Amniotic stem cell (primary cell): ENCODE results near the gene PPIP5K2.
"Not testable (repeated sequence)": the region's sequence is repeated elsewhere in the genome, so short reads cannot be mapped to it uniquely, and the experiment has no call there.

ENCODE experiments used
- DNase-seq: peaks from one replicate; lab custom pipeline; 2025; lab: John Stamatoyannopoulos, UW

Gene PPIP5K2

DNA sequence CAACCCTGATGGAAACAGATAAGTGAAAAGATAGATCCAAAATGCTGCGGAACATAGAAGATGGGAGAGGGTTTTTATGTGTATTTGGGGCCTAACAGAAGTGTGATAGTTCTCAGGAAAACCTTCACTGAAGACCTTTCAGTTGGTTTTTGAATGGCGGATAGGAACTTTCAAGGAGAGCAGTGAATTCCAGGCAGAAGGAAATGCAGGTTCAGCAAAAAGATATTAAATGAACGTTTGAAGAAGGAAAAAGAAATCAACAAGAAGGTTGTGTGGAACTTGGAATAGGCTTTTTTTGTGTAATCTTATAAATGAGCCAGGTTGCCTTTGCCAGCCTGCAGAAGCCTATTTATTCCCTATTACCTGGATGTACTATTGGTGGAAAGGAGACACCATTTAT, 2.1 kb downstream of the PPIP5K2 start:
- no peak for DNase-seq

DNA sequence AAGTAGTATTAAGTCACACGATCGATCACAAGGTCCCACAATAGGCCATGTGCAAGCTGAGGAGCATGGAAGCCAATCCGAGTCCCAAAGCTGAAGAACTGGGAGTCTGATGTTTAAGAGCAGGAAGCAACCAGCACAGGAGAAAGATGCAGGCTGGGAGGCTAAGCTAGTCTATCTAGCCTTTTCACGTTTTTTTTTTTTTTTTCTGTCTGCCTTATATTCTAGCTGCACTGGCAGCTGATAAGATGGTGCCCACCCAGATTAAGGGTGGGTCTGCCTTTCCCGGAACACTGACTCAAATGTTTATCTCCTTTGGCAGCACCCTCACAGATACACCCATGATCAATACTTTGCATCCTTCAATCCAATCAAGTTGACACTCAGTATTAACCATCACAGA, 6.5 kb downstream of the PPIP5K2 start:
- DNase-seq, result no peak

DNA sequence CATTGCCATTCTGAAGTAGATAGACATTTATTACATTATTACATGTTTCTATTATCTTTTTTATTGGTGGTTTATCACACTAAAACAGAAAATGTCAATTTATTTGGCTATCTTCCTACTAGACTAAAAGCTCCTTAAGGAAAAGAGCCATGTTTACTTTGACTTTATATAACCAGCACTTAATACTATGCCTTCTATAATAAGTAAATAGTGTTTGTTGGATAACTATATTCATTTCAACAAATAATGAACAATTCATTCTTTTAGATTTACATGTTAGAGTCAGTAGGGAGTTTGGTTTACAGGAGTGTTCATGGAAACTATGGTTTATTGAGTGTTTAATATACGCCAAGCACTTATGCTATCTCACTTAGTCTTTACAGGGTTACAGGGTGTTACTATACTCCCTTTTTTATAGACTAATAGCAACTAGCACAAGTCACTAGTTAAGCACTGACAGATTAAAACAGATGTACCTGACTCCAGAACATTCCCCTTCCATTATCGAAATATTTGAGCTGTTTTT, 7.3 kb downstream of the PPIP5K2 start:
- DNase-seq, result no peak

DNA sequence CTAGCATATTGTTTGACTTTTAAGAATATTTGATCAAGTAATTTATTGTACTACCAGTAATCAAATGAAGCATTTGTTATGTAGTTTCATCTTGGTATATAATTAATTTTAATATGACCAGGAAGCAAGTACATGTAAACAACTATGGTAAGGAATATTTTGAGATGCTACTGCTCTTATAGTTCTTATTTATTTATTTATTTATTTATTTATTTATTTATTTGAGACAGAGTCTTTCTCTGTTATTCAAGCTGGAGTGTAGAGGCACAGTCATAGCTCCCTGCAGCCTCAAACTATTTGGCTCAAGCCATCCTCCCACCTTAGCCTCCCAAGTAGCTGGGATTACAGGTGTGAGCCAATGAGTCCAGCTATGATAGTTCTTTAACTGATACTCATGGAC, 8.1 kb downstream of the PPIP5K2 start:
- no peak for DNase-seq

DNA sequence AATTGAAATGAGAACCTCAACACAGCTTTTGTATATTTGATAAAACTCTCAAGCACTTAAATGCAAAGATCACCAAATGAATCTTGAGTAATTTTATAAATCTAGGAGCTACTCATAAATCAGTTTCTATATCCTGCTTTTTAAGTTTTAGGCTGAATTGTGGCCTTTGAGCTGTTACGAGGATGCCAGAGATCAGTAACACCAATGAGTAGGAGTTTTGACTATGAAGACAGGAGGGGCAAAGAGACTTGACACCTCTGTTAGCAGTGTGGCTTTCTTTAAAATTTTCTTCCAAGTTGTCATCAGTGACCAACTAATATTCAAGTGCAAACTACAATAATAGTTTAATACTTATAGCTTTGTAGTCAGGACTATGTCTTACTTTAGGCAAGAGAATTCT, 12.6 kb downstream of the PPIP5K2 start:
- DNase-seq, result no peak

DNA sequence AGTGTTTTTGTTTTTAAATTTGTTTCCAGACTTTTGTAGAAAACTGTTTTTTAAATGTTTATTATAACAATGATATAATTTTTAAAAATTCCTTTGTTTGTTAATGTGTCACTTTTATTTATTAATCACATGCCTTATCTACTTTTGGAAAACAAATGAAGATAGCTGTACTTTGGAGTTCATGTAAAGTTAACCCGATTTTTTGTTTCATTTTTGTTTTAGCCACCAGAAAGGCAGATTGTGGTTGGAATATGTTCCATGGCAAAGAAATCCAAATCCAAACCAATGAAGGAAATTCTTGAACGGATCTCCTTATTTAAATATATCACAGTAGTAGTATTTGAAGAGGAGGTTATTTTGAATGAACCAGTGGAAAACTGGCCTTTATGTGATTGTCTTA, 13.1 kb downstream of the PPIP5K2 start:
- DNase-seq, result no peak

DNA sequence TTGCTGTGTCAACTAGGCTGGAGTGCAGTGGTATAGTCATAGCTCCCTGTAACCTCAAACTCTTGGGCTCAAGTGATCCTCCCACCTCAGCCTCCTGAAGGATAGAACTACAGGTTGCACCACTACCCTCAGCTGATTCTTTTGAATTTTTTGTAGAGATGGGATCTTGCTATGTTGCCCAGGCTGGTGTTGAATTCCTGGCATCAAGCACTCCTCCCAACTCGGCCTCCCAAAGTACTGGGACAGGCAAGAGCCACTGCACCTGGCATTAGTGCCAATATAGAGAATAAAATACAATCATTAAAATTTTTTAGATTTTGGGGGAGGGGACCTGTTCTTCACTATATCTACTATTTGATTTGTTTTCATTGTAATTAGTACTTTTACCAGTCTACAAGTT, 15.4 kb downstream of the PPIP5K2 start:
- DNase-seq, result no peak

DNA sequence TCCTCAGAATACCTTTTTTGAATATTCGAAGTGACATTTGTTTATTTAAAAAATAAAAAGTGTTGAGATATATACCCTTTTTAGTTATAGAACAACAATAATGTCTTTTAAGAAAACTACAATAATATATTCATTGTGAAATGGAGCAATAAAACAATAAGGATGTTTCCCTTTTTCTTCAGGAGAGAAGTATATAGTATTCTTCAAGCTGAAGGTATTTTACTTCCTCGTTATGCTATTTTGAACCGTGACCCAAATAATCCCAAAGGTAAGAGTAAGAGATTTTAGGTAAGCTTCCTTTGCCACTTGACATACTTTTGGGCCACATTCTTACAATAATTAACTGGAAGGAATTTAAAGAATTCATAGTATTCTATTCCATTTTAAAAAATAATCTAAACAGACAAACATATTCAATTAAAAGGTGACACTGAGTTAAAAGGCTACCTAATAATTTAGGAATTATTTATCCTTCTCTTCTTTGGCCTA, 18.1 kb downstream of the PPIP5K2 start:
- DNase-seq, result no peak

DNA sequence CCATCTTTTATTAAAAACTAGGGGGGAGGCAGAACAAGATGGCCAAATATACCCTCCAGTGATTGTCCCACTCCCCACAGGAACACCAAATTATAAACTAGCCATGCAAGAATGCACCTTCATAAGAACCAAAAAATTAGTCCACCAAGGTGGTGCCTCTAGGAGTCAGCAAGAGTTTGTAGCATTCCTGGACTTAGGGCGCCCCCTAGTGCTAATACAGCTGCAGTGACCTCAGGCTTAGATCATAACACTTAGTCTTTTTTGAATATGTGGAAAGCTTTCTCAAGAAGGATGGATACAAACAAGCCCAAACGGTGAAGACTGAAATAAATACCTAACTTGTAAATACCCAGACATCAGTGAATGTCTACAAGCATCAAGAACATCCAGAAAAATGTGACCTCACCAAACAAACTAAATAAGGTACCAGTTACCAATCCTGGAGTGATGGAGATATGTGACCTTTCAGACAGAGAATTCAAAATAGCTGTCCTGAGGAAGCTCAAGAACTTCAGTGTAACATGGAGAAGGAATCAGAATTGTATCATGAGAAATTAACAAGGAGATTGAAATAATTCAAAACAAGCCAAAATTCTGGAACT, 19.3 kb downstream of the PPIP5K2 start:
- DNase-seq, result peak; percentile 33

DNA sequence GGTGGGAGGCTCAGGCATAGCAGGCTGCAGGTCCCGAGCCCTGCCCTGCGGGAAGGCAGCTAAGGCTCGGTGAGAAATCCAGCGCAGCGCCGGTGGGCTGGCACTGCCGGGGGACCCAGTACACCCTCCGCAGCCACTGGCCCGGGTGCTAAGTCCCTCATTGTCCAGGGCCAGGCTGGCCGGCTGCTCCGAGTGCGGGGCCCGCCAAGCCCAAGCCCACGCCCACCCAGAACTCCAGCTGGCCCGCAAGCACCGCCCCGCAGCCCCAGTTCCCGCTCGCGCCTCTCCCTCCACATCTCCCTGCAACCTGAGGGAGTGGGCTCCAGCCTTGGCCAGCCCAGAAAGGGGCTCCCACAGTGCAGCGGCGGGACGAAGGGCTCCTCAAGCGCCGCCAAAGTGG, 22.0 kb downstream of the PPIP5K2 start:
- DNase-seq, result not testable (repeated sequence)

DNA sequence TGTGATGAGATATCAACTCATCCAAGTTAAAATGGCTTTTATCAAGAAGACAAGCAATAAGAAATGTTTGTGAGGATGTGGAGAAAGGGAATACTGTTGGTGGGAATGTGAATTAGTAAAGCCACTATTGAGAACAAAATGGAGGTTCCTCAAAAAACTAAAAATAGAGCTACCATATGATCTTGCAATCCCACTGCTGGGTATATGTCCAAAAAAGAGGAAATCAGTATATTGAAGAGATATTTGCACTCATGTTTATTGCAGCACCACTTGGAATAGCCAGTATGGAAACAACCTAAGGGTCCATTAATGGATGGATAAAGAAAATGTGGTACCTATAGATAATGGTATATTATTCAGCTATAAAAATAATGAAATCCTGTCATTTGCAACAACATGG, 25.1 kb downstream of the PPIP5K2 start:
- DNase-seq, result no peak

DNA sequence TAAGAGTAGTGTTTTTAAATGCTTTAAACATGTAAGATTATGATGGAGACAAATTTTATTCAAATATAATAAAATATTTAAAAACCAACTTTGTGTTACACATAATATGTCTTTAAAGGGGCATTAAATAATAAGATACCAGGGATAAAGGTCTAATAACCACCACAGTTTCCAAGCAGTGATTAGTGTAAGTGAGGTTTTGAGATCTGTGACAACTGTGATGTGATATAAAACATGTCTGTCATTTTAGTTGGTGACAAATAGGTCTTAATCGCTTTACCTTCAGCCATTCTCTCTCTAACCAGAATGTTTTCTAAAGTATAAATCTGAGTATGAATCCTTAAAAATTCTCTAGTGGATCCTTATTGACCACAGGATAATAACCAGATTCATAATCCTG, 28.1 kb downstream of the PPIP5K2 start:
- no peak for DNase-seq

DNA sequence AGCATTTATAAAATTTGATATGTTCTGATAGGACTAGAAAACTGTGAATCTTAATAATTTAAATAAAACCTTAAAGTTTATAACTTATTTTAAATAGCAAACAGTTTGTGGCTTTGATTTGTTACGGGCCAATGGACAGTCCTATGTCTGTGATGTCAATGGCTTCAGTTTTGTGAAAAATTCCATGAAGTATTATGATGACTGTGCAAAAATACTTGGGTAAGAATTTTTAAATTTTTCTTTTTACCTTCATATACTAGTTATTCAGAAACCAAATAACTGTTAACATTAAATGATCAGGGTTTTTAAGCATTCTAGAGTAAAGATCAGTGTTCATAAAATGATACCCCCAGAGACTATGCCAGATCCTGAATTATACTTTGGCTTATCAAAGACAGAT, 31.1 kb downstream of the PPIP5K2 start:
- no peak for DNase-seq

DNA sequence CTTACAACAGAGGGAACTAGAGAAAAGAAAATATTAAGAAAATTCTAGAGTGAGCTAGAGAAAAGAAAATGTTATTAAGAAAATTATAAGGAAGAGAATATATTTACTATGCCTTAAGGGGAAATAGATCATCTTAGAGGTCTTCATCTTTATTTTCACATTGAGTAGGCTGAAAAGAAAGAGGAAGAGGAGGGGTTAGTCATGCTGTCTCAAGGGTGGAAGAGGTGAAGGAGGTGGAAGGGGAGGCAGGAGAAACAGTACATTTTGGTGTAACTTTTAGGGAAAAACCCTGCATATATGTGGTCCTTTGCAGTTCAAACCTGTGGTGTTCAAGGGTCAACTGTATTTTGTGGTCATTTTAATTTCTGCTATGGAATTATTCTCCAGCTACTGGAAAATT, 46.6 kb downstream of the PPIP5K2 start:
- DNase-seq, result no peak

DNA sequence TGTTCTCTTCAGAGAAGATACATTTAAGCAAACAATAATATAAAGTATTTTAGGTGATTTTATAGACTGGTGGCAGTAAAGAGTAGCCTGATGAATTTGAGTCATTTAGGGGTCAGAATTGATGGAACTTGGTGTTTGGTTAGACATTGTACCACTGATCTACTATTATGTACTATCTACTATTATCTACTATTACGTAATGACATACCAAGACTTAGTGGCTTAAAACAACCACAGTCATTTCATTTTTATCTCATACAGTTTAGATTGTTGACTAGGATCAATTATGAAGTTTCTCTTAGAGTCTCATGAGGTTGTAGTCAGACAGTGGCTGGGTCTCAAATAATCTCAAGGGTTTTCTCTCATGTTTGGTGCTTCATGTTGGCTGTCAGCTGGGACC, 54.0 kb downstream of the PPIP5K2 start:
- no peak for DNase-seq

DNA sequence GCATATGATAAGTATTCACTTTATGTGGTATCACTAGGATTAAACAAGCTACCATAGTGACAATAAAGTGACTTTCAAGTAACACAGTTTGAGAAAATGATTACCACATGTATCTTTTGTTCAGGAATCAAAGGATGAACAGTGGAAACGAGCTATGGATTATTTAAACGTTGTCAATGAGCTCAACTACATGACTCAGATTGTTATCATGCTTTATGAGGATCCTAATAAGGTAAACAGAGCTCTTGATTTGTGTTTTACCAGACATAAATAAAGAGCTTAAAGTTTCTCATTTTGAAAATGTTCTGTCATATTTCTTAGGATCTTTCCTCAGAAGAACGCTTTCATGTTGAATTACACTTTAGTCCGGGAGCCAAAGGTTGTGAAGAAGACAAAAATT, 57.4 kb downstream of the PPIP5K2 start:
- no peak for DNase-seq

DNA sequence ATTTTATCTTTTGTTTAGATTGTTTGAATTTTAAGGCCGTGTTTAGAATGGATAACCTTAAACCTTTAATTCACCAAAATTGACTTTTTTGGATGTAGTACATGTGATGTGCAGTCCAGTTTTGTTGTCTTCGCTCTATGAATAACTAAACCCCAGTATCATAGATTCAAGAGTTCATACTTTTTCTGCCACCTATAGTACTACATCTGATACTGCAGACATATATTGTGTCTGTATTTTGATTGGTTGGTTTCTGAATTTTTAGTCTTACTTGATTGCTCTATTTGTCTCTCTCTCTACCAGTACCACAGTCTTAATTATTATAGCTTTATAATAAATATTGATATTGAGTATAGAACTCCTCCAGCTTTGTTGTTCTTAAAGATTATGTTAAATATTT, 58.1 kb downstream of the PPIP5K2 start:
- no peak for DNase-seq

DNA sequence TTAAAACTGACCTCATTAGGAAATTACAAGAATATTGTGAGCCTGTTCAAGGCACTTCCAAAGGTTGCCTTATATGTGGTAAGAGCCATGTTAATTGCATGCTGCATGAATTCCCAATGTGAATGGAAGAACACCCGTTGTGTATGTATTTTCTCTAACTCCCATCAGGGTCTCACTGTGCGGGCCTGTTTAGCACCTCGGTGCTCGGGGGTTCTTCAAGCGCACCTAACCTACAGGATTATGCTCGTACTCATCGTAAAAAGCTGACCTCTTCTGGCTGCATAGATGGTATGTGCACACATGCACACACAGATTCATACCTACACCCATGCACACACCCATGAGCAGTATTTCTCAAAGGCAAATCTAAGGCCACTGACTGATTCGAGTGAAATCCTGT, 66.1 kb downstream of the PPIP5K2 start:
- no peak for DNase-seq

DNA sequence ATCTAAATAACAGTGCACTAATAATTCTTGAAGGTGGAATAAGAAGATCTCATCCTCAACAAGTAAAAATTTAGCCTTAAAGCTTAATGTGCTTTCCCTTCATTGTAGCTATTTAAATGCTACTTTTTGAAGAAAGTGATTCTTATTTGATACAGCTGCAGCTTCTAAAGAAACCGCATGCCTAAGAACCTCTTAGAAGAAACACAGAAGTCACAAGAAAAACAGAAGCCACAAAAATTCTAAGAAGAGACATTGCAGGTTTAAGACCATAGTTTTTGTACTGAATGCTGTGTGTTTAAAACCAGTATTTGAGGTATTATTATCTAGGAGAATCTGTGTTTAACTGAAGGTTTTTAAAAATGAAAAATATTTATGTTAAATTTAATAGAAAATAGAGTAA, 68.3 kb downstream of the PPIP5K2 start:
- no peak for DNase-seq

DNA sequence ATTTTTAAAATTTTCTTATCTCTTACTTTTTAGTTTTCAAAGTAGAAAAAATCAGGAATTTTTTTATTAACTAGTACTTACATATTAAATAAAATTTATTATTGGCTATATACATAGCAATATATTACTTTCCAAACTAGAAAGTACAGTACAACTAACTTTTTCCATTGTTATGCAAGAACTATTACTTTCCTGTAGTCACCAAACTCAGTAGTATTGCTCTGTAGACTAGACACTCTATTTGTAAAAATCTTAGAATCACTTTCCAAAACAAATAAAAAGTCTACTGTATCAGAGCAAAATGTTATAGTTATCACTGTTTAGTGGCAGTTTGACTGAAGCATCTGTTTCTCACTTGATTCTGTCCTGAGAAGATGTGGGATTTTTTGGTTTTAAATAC, 83.1 kb downstream of the PPIP5K2 start:
- DNase-seq, result no peak

DNA sequence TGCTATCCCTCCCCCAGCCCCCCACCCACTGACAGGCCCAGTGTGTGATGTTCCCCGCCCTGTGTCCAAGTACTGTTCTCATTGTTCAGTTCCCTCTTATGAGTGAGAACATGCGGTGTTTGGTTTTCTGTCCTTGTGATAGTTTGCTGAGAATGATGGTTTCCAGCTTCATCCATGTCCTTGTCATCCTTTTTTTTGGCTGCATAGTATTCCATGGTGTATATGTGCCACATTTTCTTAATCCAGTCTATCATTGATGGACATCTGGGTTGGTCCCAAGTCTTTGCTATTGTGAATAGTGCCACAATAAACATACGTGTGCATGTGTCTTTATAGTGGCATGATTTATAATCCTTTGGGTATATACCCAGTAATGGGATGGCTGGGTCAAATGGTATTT, 84.9 kb downstream of the PPIP5K2 start:
- DNase-seq, result not testable (repeated sequence)

DNA sequence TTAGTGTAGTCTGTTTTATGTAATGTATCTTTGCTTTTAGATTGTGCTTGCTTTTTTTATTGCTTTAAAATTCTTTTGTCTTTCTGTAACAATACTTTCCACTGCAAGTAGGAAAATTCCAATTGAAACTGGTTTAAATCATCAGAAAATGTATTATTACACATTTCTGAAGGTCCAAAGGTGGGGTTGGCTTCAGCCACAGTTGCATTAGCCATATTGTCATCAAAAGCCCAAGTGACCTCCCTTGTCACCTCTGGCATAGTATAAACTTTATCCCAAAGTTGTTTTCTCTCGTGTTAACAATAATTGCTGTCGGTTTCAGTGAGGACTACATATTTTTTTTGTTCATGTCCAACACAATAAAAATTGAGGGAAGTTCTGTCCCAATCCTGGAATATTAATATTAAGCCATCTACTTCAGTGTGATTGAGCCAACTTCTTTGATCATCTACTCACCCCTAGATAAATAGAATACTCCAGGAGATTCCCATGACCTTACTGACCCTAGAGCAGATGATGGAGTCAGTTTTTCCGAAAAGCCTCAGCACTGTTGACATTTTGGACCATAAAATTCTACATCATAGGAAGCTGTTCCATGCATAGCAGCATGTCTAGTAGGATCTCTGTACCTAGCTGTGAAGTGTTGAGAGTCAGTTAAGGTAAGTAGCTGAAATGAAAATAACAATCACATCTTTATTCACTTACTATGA, 86.0 kb downstream of the PPIP5K2 start:
- DNase-seq, result no peak

DNA sequence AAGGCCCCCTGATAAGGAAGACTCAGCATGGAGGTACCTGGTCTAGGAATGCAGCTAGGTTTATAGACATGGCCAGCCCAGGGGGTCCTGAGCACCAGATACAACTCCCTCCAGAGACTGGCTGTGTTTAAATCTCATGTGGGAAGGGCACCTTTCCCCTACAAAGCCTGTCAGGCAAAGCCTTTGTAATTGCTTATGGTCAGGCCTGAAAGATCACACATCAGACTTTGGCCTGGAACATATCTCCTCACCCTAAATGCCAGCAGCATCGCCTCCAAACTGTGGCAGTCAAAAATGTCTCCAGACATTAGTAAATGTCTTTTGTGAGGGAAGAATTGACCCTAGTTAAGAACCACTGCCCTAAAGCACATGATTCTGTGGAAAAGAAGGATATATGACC, 86.9 kb downstream of the PPIP5K2 start:
- DNase-seq, result no peak

DNA sequence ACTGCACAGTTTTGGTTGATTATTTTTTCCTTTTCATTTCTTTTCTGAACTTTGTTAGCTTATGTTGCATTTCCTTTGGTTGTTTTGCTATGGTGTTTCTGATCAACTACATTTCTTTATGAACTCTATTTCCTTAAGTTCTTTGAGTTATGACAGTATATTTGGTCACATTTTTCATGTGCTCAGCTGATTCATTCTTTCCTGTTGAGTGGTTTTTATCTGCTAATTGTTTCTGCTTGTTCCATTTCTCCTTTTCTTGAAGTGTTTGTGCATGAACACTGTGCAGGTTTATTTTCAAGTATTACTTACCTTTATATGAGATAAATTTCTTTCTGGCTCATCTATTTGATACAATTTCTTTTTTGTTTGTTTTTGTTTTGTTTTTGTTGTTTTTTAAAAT, 87.6 kb downstream of the PPIP5K2 start:
- DNase-seq, result no peak
